ENCODE data around the gene SOX3.

Gene SOX3

DNA sequence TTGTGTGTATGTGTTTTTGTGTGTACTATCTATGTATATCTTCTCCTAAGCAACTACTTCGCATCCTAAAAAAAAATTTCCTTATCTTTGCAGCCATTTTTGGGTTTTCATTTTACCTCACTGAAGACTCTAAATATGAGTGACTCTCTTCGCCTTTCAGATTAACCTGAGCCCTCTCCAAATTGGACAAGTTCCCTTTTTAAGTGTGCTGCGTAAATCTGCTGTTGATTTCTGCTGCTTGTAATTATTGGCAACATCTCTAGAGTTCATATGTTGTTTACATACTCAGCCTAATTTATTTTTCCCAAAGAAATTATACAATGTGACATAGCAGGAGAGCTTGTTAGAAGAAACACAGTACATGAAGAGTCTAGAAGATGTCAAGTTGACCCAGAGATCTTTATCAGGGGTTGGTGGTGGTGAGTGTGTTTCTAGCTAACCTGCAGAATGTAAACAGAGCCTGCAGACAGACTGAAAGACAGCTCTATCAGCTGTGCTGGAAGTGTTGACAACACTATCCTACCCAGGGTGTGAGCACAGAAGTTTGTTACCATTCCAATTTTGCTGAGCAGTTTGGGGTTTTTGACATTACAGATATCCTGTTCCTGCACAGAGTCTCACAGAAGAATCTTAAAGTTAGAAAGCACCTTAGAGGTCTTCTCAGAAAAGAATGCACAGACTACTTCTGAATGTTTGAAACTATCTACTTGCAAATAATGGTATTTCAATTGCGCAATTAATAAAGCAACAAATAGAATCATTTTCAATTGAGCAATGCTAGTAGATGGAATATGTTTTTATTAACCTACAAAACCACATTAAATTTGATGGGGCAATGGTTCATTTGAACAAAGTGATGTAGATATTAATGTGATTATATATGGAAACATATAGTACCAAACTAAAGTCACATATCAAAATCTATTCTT, 12.5 kb downstream of the SOX3 start:
- DNase-seq = no peak

DNA sequence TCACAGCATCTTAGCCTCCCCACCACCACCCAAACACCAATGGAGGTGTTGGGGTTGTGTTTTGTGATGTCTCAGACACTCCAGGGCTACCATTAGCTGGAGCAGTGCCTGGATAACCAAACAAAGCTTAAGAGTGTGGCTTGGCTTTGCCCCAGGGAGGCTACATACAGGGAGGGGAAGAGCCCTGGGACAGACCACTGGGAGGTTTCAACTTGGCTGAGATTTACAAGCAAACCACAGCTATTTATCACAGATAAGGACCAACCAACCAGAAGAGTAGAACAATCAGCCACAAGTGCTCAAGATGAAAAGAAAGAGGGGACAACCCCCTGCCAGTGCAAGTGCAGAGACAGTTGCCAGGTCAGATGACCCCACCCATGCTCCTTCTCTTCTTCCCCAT, 24.1 kb downstream of the SOX3 start:
- DNase-seq = no peak

DNA sequence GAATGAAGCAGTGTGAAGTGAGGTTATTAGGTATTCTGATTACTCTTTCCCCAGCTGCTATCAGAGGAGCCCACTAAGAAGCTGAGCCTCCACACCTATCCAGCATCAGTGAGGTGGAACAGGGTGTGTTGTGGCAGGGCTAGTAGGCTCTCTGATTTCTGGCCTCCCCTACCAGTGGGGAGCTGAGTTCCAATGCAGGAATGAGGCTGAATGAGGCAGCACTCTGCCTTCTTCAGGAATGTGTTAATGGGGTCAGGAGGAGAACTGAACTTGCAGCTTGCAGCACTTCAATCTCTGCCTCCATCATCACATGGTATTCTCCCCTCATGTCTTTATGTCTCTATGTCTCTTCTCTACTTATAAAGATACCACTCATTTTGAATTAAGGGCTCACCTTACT, 26.9 kb downstream of the SOX3 start:
- DNase-seq = no peak

- DNase-seq = no peak
Observed at GRCh38 chrX:140475025-140475424, 29.8 kb downstream of the SOX3 start.

- no peak for DNase-seq
Observed at GRCh38 chrX:140467211-140467610, 37.7 kb downstream of the SOX3 start.
